ENCODE data around the gene SLC25A41. TPM values are rescaled to one million over a fixed set of nuclear protein-coding genes. Genes with fewer than 3 reads are reported as not detected.

The SLC25A41 gene
- total RNA-seq, 6 experiments from 2014 or later, result not detected

DNA sequence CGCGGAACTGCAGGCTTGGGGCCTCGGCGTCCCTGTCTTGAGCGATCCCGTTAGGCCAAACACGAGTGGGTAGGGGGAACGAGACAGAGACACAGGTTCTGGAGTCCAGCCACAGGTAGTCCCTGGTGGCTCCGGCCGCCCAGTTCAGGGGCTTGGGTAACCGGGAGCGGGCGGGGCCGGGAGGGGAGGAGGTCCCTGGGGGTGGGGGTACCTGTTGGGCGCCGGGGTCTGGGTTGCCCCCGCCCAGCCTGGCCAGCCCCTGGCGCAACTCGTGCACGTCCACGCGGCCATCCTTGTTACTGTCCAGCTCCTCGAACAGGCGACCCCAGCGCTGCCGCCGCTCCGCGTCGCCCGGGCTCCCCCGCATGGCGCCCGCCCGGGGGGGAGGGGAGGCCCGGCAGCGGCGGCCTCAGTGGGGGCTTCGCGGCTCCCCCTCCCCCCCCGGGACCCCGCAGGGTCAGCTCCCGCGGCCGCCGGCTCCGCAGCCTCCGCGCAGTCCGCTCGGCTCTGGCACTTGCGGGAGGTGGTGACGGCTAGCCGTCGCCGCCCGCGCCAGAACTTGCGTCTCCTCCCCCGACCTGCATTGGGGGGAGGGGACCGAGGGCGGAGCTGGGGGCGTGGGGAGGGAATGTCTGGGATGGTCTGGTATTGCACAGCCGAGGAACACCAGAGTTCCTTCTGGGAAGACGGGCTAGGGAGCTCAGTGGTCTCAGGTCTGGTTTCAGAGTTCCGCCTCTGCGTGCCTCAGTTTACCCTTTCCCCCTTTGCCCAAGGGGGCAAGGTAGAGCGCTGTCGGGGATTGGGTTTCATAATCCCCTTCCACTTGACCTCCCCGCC is 25.9 kb upstream of the SLC25A41 start, which contains the start of gene SLC25A23:
Gene SLC25A23 (minus strand): TSS at position 531 of the 837 bp plus-strand sequence. CDS start 164 bp downstream, at position 367.
- H3K9me3 Mint-ChIP-seq, result peaks cover 7% of the 10 kb centered on the region; the same call in 1 of the 2 replicates
- H3K4me3 Mint-ChIP-seq, result peak within 1 kb of the TSS; percentile 90
- H3K4me1 Mint-ChIP-seq (ENCODE audit: low read depth), result peaks cover 24% of the 10 kb centered on the region
- H3K27ac Mint-ChIP-seq, result peak within 1 kb of the TSS; percentile 60; the same call in 1 of the 2 replicates
- peaks cover 5% of the 10 kb centered on the region for H3K27me3 Mint-ChIP-seq (ENCODE audit: insufficient read depth)
- H3K36me3 Mint-ChIP-seq (ENCODE audit: low read depth), result peaks cover 12% of the 10 kb centered on the region
- DNase-seq, result peak; percentile 9
- TF ChIP-seq, protein P1, sequence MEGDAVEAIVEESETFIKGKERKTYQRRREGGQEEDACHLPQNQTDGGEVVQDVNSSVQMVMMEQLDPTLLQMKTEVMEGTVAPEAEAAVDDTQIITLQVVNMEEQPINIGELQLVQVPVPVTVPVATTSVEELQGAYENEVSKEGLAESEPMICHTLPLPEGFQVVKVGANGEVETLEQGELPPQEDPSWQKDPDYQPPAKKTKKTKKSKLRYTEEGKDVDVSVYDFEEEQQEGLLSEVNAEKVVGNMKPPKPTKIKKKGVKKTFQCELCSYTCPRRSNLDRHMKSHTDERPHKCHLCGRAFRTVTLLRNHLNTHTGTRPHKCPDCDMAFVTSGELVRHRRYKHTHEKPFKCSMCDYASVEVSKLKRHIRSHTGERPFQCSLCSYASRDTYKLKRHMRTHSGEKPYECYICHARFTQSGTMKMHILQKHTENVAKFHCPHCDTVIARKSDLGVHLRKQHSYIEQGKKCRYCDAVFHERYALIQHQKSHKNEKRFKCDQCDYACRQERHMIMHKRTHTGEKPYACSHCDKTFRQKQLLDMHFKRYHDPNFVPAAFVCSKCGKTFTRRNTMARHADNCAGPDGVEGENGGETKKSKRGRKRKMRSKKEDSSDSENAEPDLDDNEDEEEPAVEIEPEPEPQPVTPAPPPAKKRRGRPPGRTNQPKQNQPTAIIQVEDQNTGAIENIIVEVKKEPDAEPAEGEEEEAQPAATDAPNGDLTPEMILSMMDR (IDR thresholded peaks at IDR 0.05), result no peak

- TF ChIP-seq, protein P1 (IDR thresholded peaks at IDR 0.05), result no peak
Measured at GRCh38 chr19:6458695-6459261, 25.2 kb upstream of the SLC25A41 start.

DNA sequence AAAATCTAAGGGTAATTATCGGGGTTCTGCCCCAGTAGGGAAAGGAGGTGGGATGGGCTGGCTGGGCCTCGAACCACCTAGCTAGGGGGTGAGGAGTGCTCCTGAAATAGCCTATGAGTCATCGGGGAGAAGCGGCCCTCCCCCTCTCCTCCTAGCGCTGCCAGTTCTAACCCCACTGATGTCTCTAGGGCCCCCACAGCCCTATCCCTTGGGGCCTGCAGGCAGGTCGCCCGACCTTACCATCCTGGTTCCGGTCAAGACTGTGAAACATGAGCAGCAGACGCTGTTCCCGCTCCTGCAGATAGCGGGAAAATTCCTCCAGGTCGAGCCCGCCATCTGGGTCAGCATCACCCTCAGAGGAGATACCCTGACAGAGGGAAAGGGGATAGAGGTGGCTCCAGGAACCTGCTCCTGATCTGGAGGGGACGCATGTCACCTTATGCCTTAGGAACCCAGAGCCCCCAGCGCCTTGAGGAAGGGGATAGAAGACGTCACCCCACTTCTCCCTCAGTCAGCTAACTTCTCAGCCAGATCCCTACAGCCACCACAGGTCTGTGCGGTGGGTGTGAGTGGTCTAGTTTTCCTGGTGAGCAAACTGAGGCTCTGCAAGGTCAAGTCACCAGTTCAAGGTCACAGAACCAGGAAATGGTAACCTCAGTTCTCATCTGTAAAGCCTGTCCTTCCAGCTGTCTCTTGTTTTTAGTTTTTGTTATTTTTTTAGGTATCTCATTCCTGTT is 24.6 kb upstream of the SLC25A41 start:
- peaks cover 5% of the 10 kb centered on the region for H3K27me3 Mint-ChIP-seq (ENCODE audit: insufficient read depth)
- H3K9me3 Mint-ChIP-seq, result peaks cover 16% of the 10 kb centered on the region; the same call in 1 of the 2 replicates
- no peak for DNase-seq
- peaks cover 22% of the 10 kb centered on the region for H3K36me3 Mint-ChIP-seq (ENCODE audit: low read depth)
- TF ChIP-seq, protein P1 (IDR thresholded peaks at IDR 0.05), result no peak
- H3K4me3 Mint-ChIP-seq, result peak overlapping the region; percentile 83
- no peak overlapping the region for H3K27ac Mint-ChIP-seq
- peaks cover 24% of the 10 kb centered on the region for H3K4me1 Mint-ChIP-seq (ENCODE audit: low read depth)

More at GRCh38 chr19:6458695-6459261, 25.2 kb upstream of the SLC25A41 start:
- Mint-ChIP-seq H3K9me3 (peaks cover 11% of the 10 kb centered on the region; the same call in 1 of the 2 replicates), H3K36me3 (ENCODE audit: low read depth) (peaks cover 16% of the 10 kb centered on the region), H3K27me3 (ENCODE audit: insufficient read depth) (peaks cover 5% of the 10 kb centered on the region), H3K4me3 (peak overlapping the region; percentile 83), H3K4me1 (ENCODE audit: low read depth) (peaks cover 24% of the 10 kb centered on the region), H3K27ac (no peak overlapping the region)
- DNase-seq, result no peak

DNA sequence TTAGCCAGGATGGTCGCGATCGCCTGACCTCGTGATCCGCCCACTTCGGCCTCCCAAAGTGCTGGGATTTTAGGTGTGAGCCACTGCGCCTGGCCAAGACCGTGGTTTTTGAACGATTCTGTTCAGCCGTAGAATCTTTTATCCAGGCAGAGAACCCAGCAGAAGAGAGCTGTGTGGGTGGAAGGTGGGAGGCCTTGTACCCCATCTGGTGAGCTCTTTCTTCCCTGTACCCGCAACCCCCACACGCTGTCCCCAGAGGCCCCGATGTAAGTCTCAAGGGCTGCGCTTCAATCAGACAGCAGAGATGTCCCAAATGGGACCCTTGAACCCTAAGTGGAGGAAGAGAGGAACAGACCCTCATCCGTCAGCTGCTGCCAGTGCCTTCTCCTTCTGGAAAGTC is 22.4 kb upstream of the SLC25A41 start:
- H3K27me3 Mint-ChIP-seq (ENCODE audit: insufficient read depth), result peaks cover 2% of the 10 kb centered on the region; the same call in 1 of the 2 replicates
- peaks cover 24% of the 10 kb centered on the region for H3K4me1 Mint-ChIP-seq (ENCODE audit: low read depth)
- no peak overlapping the region for H3K4me3 Mint-ChIP-seq
- peaks cover 29% of the 10 kb centered on the region for H3K36me3 Mint-ChIP-seq (ENCODE audit: low read depth)
- no peak for DNase-seq
- TF ChIP-seq, protein P1 (IDR thresholded peaks at IDR 0.05), result no peak
- peaks cover 16% of the 10 kb centered on the region for H3K9me3 Mint-ChIP-seq
- H3K27ac Mint-ChIP-seq, result no peak overlapping the region

DNA sequence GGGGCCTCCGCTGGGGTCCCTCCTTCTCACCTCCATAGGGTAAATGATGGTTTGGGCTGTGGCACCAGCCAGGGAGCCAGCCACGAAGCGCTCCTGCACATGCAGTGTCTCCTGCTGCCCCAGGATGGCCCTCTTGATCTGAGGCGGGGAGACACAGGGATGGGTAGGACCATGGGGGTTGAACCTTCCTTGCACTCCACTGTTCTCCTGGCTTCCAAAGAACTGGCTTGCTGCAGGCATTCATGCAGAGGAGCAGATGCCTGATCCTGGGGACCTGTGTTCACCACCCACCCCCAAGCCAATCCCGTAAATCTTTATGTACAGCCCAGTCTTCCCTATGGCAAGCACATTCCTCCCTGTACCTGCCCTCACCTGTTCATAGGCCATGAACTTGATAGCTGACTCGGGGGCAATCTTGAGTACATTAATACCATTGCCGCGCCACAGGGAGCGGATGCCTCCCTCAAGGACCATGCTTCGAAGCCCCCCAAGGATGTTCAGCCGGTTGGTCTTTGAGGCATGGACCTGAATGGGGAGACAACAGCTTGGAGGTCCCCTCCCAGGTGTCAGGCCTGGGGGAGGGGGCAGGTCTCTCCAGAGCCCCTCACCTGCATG is 20.5 kb upstream of the SLC25A41 start:
- peaks cover 34% of the 10 kb centered on the region for H3K36me3 Mint-ChIP-seq (ENCODE audit: low read depth)
- H3K9me3 Mint-ChIP-seq, result peaks cover 16% of the 10 kb centered on the region
- H3K27ac Mint-ChIP-seq, result no peak overlapping the region
- TF ChIP-seq, protein P1 (IDR thresholded peaks at IDR 0.05), result no peak
- H3K4me3 Mint-ChIP-seq, result no peak overlapping the region
- DNase-seq, result no peak
- H3K27me3 Mint-ChIP-seq (ENCODE audit: insufficient read depth), result peaks cover 5% of the 10 kb centered on the region; the same call in 1 of the 2 replicates
- peaks cover 14% of the 10 kb centered on the region for H3K4me1 Mint-ChIP-seq (ENCODE audit: low read depth)
